Lower leg skin (tissue), 4 donors: ENCODE results near the gene SLC25A6. TPM values are rescaled to one million over a fixed set of nuclear protein-coding genes. Genes with fewer than 3 reads are reported as not detected.

Experiments
- DNase-seq, 2 donors: peaks; one replicate each; pipeline ENCODE4 v3.0.0-alpha.2; 2019; ENCODE audit warnings: low spot score in 2 of 2
- H3K4me3 ChIP-seq: fragments of 200-600 bp; sonication (generic); 2 replicates; pipeline ENCODE4 v1.5.1; 2017; ENCODE audit warnings: mild to moderate bottlenecking, low read depth; ENCODE audit not compliant: poor library complexity, severe bottlenecking
- CTCF ChIP-seq, 3 donors: fragments of 450-650 bp; IDR thresholded peaks; one replicate each; pipeline ENCODE4 v1.5.1; 2016; ENCODE audit warnings: antibody characterized with exemption in 3 of 3, mild to moderate bottlenecking in 3 of 3, moderate library complexity in 2 of 3
- POLR2A ChIP-seq, 2 donors: fragments of 450-650 bp; IDR thresholded peaks; one replicate each; pipeline ENCODE4 v1.6.1; 2016 to 2017; ENCODE audit warnings: antibody characterized with exemption in 2 of 2, mild to moderate bottlenecking in 1 of 2, moderate library complexity in 1 of 2
- WGBS, 2 donors: methylation state at CpG; one replicate each; pipeline ENCODE4 v1.1.5; 2018; 5-methylcytosine and 5-hydroxymethylcytosine counted together
- intact Hi-C: fragments of 100-400 bp; cut with DNase I; formaldehyde crosslinking; loops from one replicate; pipeline ENCODE4 v1.15.0; 2023; ENCODE audit warnings: low total_unique reads
- total RNA-seq, 4 donors: library from RNA; depleted of rRNA; stranded (reverse); fragments of >200 nt; gene quantifications; one replicate each; pipeline ENCODE4 v1.1.0, GENCODE V29; 2016

Gene SLC25A6
- total RNA-seq, 4 donors from 2014 or later, result 187 to 282 (median 260) TPM

GRCh38 chrX:1421433-1422134, 29.7 kb upstream of the SLC25A6 start:
- intact Hi-C loops, result no loop called here
- TF ChIP-seq CTCF (IDR thresholded peaks at IDR 0.05) (no peak), POLR2A (IDR thresholded peaks at IDR 0.05) (no peak)
- no peak overlapping the region for H3K4me3 ChIP-seq
- WGBS, 2 donors, result 96 to 97% methylated on average over 19 of the region's 19 CpGs
- DNase-seq, result no peak

- WGBS, 2 donors, result 76 to 84% methylated on average over 14 of the region's 14 CpGs
- TF ChIP-seq CTCF (IDR thresholded peaks at IDR 0.05) (no peak), POLR2A (IDR thresholded peaks at IDR 0.05) (no peak)
- no peak for DNase-seq
- intact Hi-C loops, result no loop called here
- no peak overlapping the region for H3K4me3 ChIP-seq
Observed at GRCh38 chrX:1420371-1420770, 28.5 kb upstream of the SLC25A6 start.

GRCh38 chrX:1419545-1420355, 27.8 kb upstream of the SLC25A6 start:
- TF ChIP-seq CTCF (IDR thresholded peaks at IDR 0.05) (no peak), POLR2A (IDR thresholded peaks at IDR 0.05) (no peak)
- H3K4me3 ChIP-seq, result no peak overlapping the region
- no peak for DNase-seq
- intact Hi-C loops, result no loop called here
- WGBS, 2 donors, result 94% methylated on average over 18 to 19 of the region's 19 CpGs

DNA sequence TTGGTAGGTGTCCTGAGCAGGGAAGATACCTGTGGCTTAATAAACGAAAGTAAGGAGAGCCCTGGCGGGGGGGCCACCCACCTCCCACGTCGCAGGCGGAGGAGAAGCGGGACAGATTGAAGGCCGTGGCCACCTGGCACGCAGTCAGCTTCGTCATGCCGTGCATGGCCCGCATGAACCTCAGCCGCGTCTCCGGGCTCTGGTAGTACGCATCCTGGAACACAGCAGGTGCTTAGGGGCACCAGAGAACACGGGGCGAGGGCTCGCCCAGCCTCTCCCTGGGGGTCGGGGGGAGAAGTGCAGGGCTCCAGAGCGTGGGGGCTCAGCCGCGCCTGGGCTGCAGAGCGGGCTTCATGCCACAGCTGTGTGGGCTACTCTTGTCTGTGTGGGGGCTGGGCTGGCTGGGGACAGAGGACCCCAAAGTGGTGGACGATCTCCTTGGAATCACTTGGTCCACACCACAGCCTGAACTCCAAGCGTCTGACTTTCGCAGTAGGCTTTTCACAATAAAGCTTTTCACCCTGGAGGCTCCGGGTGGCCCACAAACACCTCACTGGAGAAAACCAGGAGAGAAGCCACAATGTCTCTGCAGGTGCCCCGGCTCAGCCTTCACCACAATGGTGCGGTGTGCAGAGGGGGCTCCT, 27.1 kb upstream of the SLC25A6 start:
- WGBS, 2 donors, result 92 to 95% methylated on average over 23 to 28 of the region's 29 CpGs
- DNase-seq, result no peak
- TF ChIP-seq CTCF (IDR thresholded peaks at IDR 0.05) (no peak), POLR2A (IDR thresholded peaks at IDR 0.05) (no peak)

GRCh38 chrX:1417921-1418771, 26.2 kb upstream of the SLC25A6 start:
- intact Hi-C loops, result no loop called here
- no peak overlapping the region for H3K4me3 ChIP-seq
- no peak for TF ChIP-seq POLR2A (IDR thresholded peaks at IDR 0.05)
- no peak for TF ChIP-seq CTCF (IDR thresholded peaks at IDR 0.05)
- 96 to 99% methylated on average over 13 to 19 of the region's 20 CpGs for WGBS, 2 donors
- DNase-seq, result no peak

More for the DNA sequence above, 27.1 kb upstream of the SLC25A6 start:
- no peak overlapping the region for H3K4me3 ChIP-seq
- intact Hi-C loops, result no loop called here
